Measurements from ENCODE around the gene KIF16B.

DNA sequence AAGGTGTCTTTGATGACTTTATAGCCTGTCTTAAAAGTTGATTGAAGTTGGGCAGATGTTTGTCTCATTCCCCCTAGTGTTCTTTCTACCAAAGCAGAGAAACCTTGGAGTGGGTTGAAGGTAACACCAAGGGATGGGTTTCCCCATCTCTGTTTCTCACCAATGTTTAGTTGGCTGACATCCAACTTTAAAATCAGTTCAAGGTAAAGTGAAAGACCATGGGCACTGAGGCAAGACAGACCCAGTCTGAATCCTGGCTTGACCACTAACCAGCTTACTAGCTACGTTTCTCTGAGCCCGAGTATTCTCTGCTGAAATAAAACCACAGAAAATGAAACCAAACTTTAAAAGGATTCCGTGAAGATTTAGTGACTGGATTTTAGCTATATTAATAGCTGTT is 258.9 kb downstream of the KIF16B start:
- TF ChIP-seq, protein P1, sequence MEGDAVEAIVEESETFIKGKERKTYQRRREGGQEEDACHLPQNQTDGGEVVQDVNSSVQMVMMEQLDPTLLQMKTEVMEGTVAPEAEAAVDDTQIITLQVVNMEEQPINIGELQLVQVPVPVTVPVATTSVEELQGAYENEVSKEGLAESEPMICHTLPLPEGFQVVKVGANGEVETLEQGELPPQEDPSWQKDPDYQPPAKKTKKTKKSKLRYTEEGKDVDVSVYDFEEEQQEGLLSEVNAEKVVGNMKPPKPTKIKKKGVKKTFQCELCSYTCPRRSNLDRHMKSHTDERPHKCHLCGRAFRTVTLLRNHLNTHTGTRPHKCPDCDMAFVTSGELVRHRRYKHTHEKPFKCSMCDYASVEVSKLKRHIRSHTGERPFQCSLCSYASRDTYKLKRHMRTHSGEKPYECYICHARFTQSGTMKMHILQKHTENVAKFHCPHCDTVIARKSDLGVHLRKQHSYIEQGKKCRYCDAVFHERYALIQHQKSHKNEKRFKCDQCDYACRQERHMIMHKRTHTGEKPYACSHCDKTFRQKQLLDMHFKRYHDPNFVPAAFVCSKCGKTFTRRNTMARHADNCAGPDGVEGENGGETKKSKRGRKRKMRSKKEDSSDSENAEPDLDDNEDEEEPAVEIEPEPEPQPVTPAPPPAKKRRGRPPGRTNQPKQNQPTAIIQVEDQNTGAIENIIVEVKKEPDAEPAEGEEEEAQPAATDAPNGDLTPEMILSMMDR (IDR thresholded peaks at IDR 0.05; ENCODE audit: extremely low read depth in 1 of 2, insufficient read depth in 1 of 2, low read depth in 1 of 2, low read length in 2 of 2) = no peak
- TF ChIP-seq JUN (IDR thresholded peaks at IDR 0.05; ENCODE audit: borderline replicate concordance, insufficient read depth, insufficient read length, low read depth) (no peak), EZH2 (IDR thresholded peaks at IDR 0.05; ENCODE audit: borderline replicate concordance, low read depth, low read length, severe bottlenecking) (no peak), MYC (IDR thresholded peaks at IDR 0.05; ENCODE audit: low read depth, low read length) (no peak), POLR2AphosphoS5 (IDR thresholded peaks at IDR 0.05; ENCODE audit: insufficient read depth, low read depth, low read length) (no peak)
